Skin of body (tissue), 2 donors: ENCODE results near the gene UNC13A. TPM values are rescaled to one million over a fixed set of nuclear protein-coding genes. Genes with fewer than 3 reads are reported as not detected.
A peak's percentile ranks its signal among the peaks of the same experiment; 100 is the strongest.

ENCODE experiments used
- DNase-seq: peaks from one replicate; lab custom pipeline; 2025; lab: John Stamatoyannopoulos, UW
- total RNA-seq: library from RNA; depleted of rRNA; stranded (reverse); fragments of >200 nt; gene quantifications from one replicate; pipeline ENCODE4 v1.2.3, GENCODE V29; 2014

UNC13A gene
- 0.10 TPM for total RNA-seq

DNA sequence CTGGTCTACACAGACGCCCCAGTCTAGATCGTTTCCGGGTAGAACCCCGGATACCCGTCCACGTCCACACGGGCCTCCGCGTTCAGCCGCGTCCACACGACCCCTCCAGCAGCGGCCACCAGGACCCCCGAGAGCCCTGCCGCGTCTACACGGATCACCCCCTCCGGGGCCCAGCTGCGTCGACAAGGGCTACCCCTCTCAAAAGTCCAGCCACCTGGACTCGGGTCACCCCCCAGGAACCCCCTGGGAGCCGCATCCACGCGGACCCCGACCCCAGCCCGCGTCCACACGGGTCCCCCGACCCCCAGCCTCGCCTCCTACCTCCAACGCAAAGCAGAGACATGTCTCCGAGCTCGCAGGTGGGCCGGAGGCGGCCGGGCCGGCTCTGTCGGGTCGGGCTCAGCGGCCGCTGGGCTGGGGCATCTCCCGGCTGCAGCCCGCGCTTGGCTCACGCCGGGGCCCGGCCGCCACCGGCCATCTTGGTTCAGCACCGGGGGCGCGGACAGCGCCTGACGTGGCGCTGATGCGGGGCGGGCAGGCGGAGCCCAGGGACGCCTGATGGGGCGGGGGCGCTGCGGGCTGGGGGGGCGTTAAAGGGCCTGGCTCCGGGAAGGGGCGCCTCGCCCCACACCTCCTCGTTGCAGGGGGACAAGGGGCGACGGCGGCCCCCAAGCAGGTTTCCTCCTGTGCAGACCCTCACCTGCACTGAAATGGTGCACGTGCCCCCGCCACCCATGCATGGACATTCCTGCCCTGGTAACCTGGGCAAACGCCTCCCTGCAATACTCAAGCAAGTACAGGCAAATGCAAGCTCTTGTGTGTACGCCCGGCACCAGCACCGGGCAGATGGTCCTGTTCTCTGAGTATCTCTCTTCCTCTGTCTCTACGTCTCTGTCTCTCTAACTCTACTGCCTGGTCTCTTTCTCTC lies at the start of gene UNC13A:
TSS of gene UNC13A (minus strand) at position 498 of the 928 bp plus-strand sequence. CDS start at position 343, 155 bp downstream.
- DNase-seq: no peak

DNA sequence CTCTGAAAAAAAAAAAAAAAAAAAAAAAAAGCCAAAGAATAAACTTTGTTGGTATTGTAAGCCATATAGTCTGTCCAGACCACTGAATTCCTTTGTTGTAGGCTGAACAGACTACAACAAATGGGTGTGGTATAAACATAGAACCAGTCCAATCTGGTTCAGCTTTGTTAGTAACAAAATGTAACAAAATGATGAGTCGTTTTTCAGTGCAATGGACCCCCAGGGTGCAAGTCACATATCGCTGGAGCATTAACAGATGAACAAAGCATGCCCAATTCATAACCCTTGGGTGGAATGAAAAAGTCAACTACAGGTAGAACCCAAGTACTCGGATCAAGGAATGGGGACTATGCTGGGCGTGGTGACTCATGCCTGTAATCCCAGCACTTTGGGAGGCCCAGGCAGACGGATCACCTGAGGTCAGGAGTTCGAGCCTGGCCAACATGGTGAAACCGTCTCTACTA lies 49.6 kb upstream of the UNC13A start:
- no peak for DNase-seq

- DNase-seq: no peak
Measured at GRCh38 chr19:17735410-17735809, 47.3 kb upstream of the UNC13A start.

DNA sequence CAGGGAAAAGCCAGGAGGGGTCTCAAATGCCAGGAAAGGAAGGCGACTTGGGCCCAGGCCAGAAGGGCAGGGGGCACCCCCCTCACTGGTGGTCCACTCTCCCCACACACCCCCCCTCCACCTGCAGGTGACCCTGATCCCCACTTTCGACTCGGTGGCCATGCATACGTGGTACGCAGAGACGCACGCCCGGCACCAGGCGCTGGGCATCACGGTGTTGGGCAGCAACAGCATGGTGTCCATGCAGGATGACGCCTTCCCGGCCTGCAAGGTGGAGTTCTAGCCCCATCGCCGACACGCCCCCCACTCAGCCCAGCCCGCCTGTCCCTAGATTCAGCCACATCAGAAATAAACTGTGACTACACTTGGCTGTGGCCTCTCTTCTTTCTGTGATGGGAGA lies 46.0 kb upstream of the UNC13A start:
- no peak for DNase-seq

- DNase-seq: no peak
Measured at GRCh38 chr19:17733127-17733526, 45.0 kb upstream of the UNC13A start.

- no peak for DNase-seq
Measured at GRCh38 chr19:17727843-17728242, 39.7 kb upstream of the UNC13A start.

GRCh38 chr19:17726964-17727773 lies 39.0 kb upstream of the UNC13A start:
- no peak for DNase-seq

DNA sequence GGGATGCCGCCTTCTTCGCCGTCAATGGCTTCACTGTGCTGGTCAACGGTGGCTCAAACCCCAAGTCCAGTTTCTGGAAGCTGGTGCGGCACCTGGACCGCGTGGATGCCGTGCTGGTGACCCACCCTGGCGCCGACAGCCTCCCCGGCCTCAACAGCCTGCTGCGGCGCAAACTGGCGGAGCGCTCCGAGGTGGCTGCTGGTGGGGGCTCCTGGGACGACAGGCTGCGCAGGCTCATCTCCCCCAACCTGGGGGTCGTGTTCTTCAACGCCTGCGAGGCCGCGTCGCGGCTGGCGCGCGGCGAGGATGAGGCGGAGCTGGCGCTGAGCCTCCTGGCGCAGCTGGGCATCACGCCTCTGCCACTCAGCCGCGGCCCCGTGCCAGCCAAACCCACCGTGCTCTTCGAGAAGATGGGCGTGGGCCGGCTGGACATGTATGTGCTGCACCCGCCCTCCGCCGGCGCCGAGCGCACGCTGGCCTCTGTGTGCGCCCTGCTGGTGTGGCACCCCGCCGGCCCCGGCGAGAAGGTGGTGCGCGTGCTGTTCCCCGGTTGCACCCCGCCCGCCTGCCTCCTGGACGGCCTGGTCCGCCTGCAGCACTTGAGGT lies 38.1 kb upstream of the UNC13A start:
- DNase-seq: no peak

DNA sequence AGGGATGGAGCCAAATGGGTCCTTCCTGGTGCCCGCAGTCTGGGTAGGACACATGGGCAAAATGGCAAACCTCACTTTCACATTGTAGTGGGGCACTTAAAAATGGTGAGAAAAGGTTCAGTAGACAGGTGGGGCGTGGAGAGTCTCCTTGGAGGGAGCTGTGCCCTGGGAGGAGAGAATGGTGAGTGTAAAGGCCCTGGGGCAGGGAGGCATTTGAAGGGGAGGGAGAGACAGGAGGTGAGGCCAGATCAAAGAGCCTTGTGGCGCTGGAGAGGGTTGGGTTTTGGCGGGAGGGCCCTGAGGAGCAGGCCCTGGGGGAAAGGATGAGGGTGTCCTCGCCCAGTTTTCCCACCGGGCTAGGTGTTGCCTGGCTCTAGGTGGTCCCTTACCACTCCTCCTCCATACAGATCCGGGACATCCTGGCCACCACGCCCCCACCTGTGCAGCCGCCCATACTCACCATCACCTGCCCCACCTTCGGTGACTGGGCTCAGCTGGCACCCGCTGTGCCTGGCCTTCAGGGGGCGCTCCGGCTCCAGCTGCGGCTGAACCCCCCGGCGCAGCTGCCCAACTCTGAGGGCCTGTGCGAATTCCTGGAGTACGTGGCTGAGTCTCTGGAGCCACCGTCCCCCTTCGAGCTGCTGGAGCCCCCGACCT lies 37.4 kb upstream of the UNC13A start:
- no peak for DNase-seq

- DNase-seq: no peak
Measured at GRCh38 chr19:17724655-17725054, 36.5 kb upstream of the UNC13A start.

DNA sequence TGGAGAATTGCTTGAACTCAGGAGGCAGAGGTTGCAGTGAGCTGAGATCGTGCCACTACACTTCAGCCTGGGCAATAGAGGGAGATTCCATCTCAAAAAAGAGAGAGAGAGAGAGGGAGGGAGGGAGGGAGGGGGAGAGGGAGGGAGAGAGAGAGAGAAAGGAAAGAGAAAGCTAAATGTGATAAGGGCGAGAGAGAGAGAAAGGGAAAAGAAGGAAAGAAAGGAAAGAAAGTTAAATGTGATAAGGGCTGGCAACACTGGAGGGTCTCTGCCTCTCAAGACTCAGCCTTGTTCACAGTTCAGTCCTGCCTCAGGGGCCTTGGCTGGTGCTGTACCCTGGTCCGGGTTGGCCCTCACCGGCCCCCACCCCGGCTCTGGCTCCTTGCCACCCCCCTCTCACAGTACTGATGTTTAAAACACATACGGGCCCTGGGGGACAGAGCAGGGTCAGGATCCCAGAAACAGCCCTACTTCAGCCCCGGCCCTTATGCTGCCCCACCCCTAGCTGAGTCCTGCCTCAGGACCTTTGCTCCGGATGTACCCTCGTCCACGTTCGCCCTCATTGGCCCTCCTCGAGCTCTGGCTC lies 34.6 kb upstream of the UNC13A start:
- no peak for DNase-seq

GRCh38 chr19:17721821-17722220 lies 33.7 kb upstream of the UNC13A start:
- no peak for DNase-seq

DNA sequence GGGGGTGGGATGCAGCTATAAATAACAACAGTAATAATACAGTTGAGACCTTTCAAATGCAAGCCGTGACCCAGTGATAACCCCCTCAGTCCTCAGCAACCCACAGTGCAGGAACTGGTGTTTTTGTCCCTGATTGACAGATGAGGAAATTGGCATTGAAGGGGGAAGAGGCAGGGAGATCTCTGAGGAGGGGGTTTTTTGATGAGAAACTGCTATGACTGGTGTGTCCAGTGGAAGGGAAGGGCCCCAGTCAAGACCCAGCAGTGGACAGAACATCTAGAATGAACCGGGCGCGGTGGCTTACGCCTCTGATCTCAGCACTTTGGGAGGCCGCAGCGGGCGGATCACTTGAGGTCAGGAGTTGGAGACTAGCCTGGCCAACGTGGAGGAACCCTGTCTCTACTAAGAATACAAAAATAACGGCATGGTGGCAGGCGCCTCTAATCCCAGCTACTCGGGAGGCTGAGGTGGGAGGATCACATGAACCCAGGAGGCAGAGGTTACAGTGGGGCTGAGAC lies 33.0 kb upstream of the UNC13A start:
- no peak for DNase-seq

DNA sequence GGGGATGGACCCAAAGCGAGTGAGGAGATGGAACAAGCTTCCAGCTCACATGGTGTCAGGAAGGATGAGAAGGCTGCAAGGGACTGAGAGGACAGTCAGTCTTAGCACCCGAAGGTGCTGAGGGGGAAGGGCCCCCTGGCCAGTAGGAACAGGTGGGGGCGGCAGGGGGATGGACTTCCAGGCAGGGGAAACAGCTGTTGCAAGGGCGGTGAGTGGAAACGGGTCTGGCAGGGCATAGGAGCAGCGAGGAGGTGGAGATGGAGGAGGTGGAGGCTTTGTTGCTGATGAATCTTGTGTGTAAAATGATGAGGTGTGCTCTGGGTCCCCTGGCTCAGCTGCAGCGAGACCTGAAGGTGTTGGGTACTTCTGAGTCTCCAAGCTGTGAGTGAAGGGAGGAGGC lies 32.3 kb upstream of the UNC13A start:
- DNase-seq: no peak

DNA sequence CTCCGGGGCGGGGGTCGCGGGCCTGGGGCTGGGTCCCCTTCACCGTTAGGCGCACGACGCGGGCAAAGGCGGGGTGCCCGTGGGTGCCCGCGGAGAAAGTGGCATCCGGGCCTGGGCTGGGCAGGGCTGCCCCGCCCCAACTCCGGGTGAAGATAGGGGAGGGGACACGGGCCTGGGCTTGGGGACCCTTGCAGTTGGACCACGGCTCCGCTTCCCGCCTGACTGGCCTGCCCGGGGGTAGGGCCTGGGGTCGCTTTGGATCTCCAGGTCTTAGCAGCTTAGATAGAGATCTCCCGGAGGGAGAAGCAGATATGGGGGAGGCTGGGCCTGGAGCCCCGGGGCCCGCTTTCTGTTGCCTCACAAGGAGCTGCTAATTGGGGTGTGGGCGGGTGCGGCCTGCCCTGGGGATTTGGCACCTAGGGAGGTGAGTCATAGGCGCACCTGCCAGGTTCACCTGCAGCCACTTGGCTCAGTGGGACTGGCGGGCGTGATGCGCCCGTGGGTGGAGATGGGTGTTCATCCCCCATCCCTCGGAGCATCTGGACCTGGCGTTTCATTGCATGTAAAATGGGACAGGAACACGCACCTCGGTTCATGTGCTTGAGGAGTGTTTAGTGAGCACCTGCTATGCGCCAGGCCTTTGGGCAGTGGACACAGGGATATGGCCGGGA lies 31.7 kb upstream of the UNC13A start:
- DNase-seq: no peak

GRCh38 chr19:17718947-17719711 lies 31.0 kb upstream of the UNC13A start, which contains the start of gene MAP1S:
Gene MAP1S, plus strand, starts transcription at chr19:17719480. Its CDS starts 23 bp downstream, at chr19:17719503.
- DNase-seq: peak; percentile 23

- DNase-seq: no peak
Measured at GRCh38 chr19:17718550-17718946, 30.4 kb upstream of the UNC13A start.

GRCh38 chr19:17716309-17716929 lies 28.3 kb upstream of the UNC13A start:
- no peak for DNase-seq

GRCh38 chr19:17711851-17712250 lies 23.7 kb upstream of the UNC13A start:
- DNase-seq: no peak
